ENCODE data around the gene KCNQ1OT1. TPM values are rescaled to one million over a fixed set of nuclear protein-coding genes. Genes with fewer than 3 reads are reported as not detected.

Gene KCNQ1OT1
- total RNA-seq, 1 experiment from 2014 or later = 2.4 TPM

GRCh38 chr11:2592559-2593392 lies 107.0 kb downstream of the KCNQ1OT1 start (continued):
- TF ChIP-seq FOXP4 (CRISPR knock-in tag; IDR thresholded peaks at IDR 0.05) = no peak
- TF ChIP-seq TEAD4 (CRISPR knock-in tag; IDR thresholded peaks at IDR 0.05) = no peak
- no peak for TF ChIP-seq FOXK1 (CRISPR knock-in tag; IDR thresholded peaks at IDR 0.05)
- TF ChIP-seq ZBTB21 (CRISPR knock-in tag; IDR thresholded peaks at IDR 0.05; ENCODE audit: borderline replicate concordance) = no peak
- no peak for TF ChIP-seq ZBTB43 (CRISPR knock-in tag; IDR thresholded peaks at IDR 0.05)
- TF ChIP-seq ZNF121 (CRISPR knock-in tag; IDR thresholded peaks at IDR 0.05) = no peak

- Mint-ChIP-seq H3K36me3 (no peaks in the 10 kb centered on the region), H3K27ac (no peak overlapping the region), H3K27me3 (ENCODE audit: low read depth) (peaks cover 99% of the 10 kb centered on the region; the same call in 1 of the 2 replicates), H3K4me1 (no peaks in the 10 kb centered on the region), H3K9me3 (no peaks in the 10 kb centered on the region), H3K4me3 (no peak overlapping the region)
- POLR2A ChIA-PET = no interaction called here
- CTCF ChIA-PET = no interaction called here
- ATAC-seq = no peak
- DNase-seq (ENCODE audit: low spot score) = no peak
- no peak for TF ChIP-seq NFE2L1 (CRISPR knock-in tag; IDR thresholded peaks at IDR 0.05)
- no peak for TF ChIP-seq ATF2 (CRISPR knock-in tag; IDR thresholded peaks at IDR 0.05; ENCODE audit: borderline replicate concordance, low read depth)
- TF ChIP-seq ARID4B (CRISPR knock-in tag; IDR thresholded peaks at IDR 0.05; ENCODE audit: borderline replicate concordance) = no peak
- TF ChIP-seq NR1H2 (CRISPR knock-in tag; IDR thresholded peaks at IDR 0.05) = no peak
- TF ChIP-seq ETV6 (CRISPR knock-in tag; IDR thresholded peaks at IDR 0.05) = no peak
- TF ChIP-seq ZNF416 (CRISPR knock-in tag; IDR thresholded peaks at IDR 0.05) = no peak
- TF ChIP-seq ERG (CRISPR knock-in tag; IDR thresholded peaks at IDR 0.05) = no peak
- TF ChIP-seq HMGXB4 (CRISPR knock-in tag; IDR thresholded peaks at IDR 0.05) = no peak
- TF ChIP-seq IRF2 (CRISPR knock-in tag; IDR thresholded peaks at IDR 0.05; ENCODE audit: borderline replicate concordance, low read depth) = no peak
- TF ChIP-seq SOX15 (CRISPR knock-in tag; IDR thresholded peaks at IDR 0.05) = no peak
- TF ChIP-seq JUN (CRISPR knock-in tag; IDR thresholded peaks at IDR 0.05) = no peak
- TF ChIP-seq HMGA2 (CRISPR knock-in tag; IDR thresholded peaks at IDR 0.05) = no peak
Observed at GRCh38 chr11:2591805-2592204, 108.0 kb downstream of the KCNQ1OT1 start.
